GM19043 (cell line): Measurements from ENCODE around the gene TARP.
A peak's percentile ranks its signal among the peaks of the same experiment; 100 is the strongest.
"Not testable (repeated sequence)": the region's sequence is repeated elsewhere in the genome, so short reads cannot be mapped to it uniquely, and the experiment has no call there.

ENCODE experiments used
- ATAC-seq: cut with Tn5 transposase; IDR thresholded peaks from one replicate; pipeline ENCODE4 v1.9.1; 2021; ENCODE audit warnings: low read depth; ENCODE audit not compliant: unreplicated experiment

TARP gene

GRCh38 chr7:38300175-38300574 lies 26.7 kb upstream of the TARP start:
- no peak for ATAC-seq

- no peak for ATAC-seq
Observed at GRCh38 chr7:38299275-38299931, 26.0 kb upstream of the TARP start.

GRCh38 chr7:38296059-38296857 lies 22.8 kb upstream of the TARP start:
- no peak for ATAC-seq

- no peak for ATAC-seq
Observed at GRCh38 chr7:38294926-38295325, 21.5 kb upstream of the TARP start.

GRCh38 chr7:38292442-38292841 lies 19.0 kb upstream of the TARP start:
- no peak for ATAC-seq

- ATAC-seq: no peak
Observed at GRCh38 chr7:38291650-38292049, 18.2 kb upstream of the TARP start.

- ATAC-seq: no peak
Observed at GRCh38 chr7:38291117-38291647, 17.7 kb upstream of the TARP start.

- no peak for ATAC-seq
Observed at GRCh38 chr7:38284553-38284952, 11.1 kb upstream of the TARP start.

GRCh38 chr7:38283809-38284208 lies 10.4 kb upstream of the TARP start:
- no peak for ATAC-seq

GRCh38 chr7:38283107-38283506 lies 9.7 kb upstream of the TARP start:
- no peak for ATAC-seq

- ATAC-seq: no peak
Observed at GRCh38 chr7:38282081-38282480, 8.6 kb upstream of the TARP start.

GRCh38 chr7:38281266-38281665 lies 7.8 kb upstream of the TARP start:
- ATAC-seq: no peak

GRCh38 chr7:38280707-38281106 lies 7.3 kb upstream of the TARP start:
- ATAC-seq: no peak

GRCh38 chr7:38280000-38280399 lies 6.6 kb upstream of the TARP start:
- no peak for ATAC-seq

GRCh38 chr7:38276096-38276877 lies 2.9 kb upstream of the TARP start:
- no peak for ATAC-seq

- ATAC-seq: no peak
Observed at GRCh38 chr7:38274927-38275620, 1.6 kb upstream of the TARP start.

- ATAC-seq: no peak
Observed at GRCh38 chr7:38274486-38274885, 1.1 kb upstream of the TARP start.

- not testable (repeated sequence) for ATAC-seq
Observed at GRCh38 chr7:38270405-38270804, 3.0 kb downstream of the TARP start.

- ATAC-seq: not testable (repeated sequence)
Observed at GRCh38 chr7:38269704-38270346, 3.6 kb downstream of the TARP start.

- peak; percentile 70 for ATAC-seq
Observed at GRCh38 chr7:38265958-38266357, 7.5 kb downstream of the TARP start.
